MM.1S (cell line): ENCODE results near the gene SLC26A11.

Experiments used
- DNase-seq: peaks from one replicate; pipeline ENCODE4 v3.0.0-alpha.2; 2015
- H2AFZ ChIP-seq: fragments of 300-600 bp; sonication (generic); 2 replicates; pipeline ENCODE4 v1.6.0; 2016; ENCODE audit warnings: antibody characterized with exemption, low read length
- H3F3A ChIP-seq: fragments of 300-600 bp; sonication (generic); 2 replicates; pipeline ENCODE4 v1.6.1; 2016; ENCODE audit warnings: mild to moderate bottlenecking, antibody characterized with exemption, low read length, moderate library complexity, mixed read lengths; ENCODE audit not compliant: insufficient read depth
- H3K27ac ChIP-seq: fragments of 300-600 bp; sonication (generic); 2 replicates; pipeline ENCODE4 v1.5.1; 2016; ENCODE audit warnings: mild to moderate bottlenecking, low read length
- H3K27me3 ChIP-seq: fragments of 300-600 bp; sonication (generic); replicated peaks from 2 replicates; pipeline ENCODE4 v1.6.0; 2016; ENCODE audit warnings: low read length; ENCODE audit not compliant: insufficient read depth
- H3K36me3 ChIP-seq: fragments of 300-600 bp; sonication (generic); replicated peaks from 2 replicates; pipeline ENCODE4 v1.6.1; 2016; ENCODE audit warnings: mild to moderate bottlenecking, low read length, mixed read lengths; ENCODE audit not compliant: insufficient read depth
- H3K4me1 ChIP-seq: fragments of 300-600 bp; sonication (generic); 2 replicates; pipeline ENCODE4 v1.6.1; 2016; ENCODE audit warnings: low read length, mixed read lengths
- H3K4me2 ChIP-seq: fragments of 300-600 bp; sonication (generic); 2 replicates; pipeline ENCODE4 v1.6.0; 2016; ENCODE audit warnings: low read depth, low read length
- H3K4me3 ChIP-seq: fragments of 300-600 bp; sonication (generic); 2 replicates; pipeline ENCODE4 v1.5.1; 2016; ENCODE audit warnings: low read length, mixed read lengths
- H3K79me2 ChIP-seq: fragments of 300-600 bp; sonication (generic); 2 replicates; pipeline ENCODE4 v1.6.1; 2016; ENCODE audit warnings: mixed run types, low read length, mixed read lengths
- H3K9ac ChIP-seq: fragments of 300-600 bp; sonication (generic); 2 replicates; pipeline ENCODE4 v1.6.1; 2016; ENCODE audit warnings: low read length, mixed read lengths
- H3K9me2 ChIP-seq: fragments of 300-600 bp; sonication (generic); replicated peaks from 2 replicates; pipeline ENCODE4 v1.6.1; 2016; ENCODE audit warnings: mild to moderate bottlenecking, low read length, mixed read lengths; ENCODE audit not compliant: insufficient read depth
- H3K9me3 ChIP-seq: fragments of 300-600 bp; sonication (generic); replicated peaks from 2 replicates; pipeline ENCODE4 v1.6.1; 2016; ENCODE audit warnings: mild to moderate bottlenecking, low read length, mixed read lengths; ENCODE audit not compliant: insufficient read depth
- H4K20me1 ChIP-seq: fragments of 300-600 bp; sonication (generic); 2 replicates; pipeline ENCODE4 v1.6.1; 2016; ENCODE audit warnings: mild to moderate bottlenecking, low read length, moderate library complexity, mixed read lengths; ENCODE audit not compliant: insufficient read depth
- CTCF ChIP-seq: fragments of 300-600 bp; sonication (generic); IDR thresholded peaks from 2 replicates; pipeline ENCODE4 v1.5.1; 2016; ENCODE audit warnings: antibody characterized with exemption, low read length, mixed read lengths
- EZH2 ChIP-seq: fragments of 300-600 bp; sonication (generic); optimal IDR thresholded peaks from 2 replicates; pipeline ENCODE3; 2017; ENCODE audit warnings: low read depth, mild to moderate bottlenecking, antibody characterized with exemption, low read length, mixed read lengths
- EZH2phosphoT487 ChIP-seq: fragments of 300-600 bp; sonication (generic); IDR thresholded peaks from 2 replicates; pipeline ENCODE4 v1.6.1; 2018; ENCODE audit warnings: antibody characterized with exemption, low read length

SLC26A11 gene

GRCh38 chr17:80183581-80184422 is 36.4 kb upstream of the SLC26A11 start:
- Histone ChIP-seq H3K4me3 (no peak overlapping the region), H3K36me3 (no peaks in the 10 kb centered on the region), H3K4me1 (no peaks in the 10 kb centered on the region), H3K9ac (no peak overlapping the region), H3F3A (no peaks in the 10 kb centered on the region), H3K79me2 (no peaks in the 10 kb centered on the region), H3K27ac (no peak overlapping the region), H3K4me2 (no peak overlapping the region), H2AFZ (no peak overlapping the region), H4K20me1 (no peaks in the 10 kb centered on the region), H3K27me3 (peaks cover 85% of the 10 kb centered on the region), H3K9me3 (no peaks in the 10 kb centered on the region), H3K9me2 (no peaks in the 10 kb centered on the region)
- no peak for TF ChIP-seq EZH2phosphoT487
- no peak for TF ChIP-seq CTCF
- no peak for TF ChIP-seq EZH2
- no peak for DNase-seq

- Histone ChIP-seq H4K20me1 (no peaks in the 10 kb centered on the region), H3K79me2 (no peaks in the 10 kb centered on the region), H3F3A (no peaks in the 10 kb centered on the region), H3K9ac (no peak overlapping the region), H3K4me2 (no peak overlapping the region), H3K27ac (no peak overlapping the region), H3K4me1 (no peaks in the 10 kb centered on the region), H3K36me3 (no peaks in the 10 kb centered on the region), H3K9me2 (no peaks in the 10 kb centered on the region), H2AFZ (no peak overlapping the region), H3K27me3 (peaks cover 85% of the 10 kb centered on the region), H3K9me3 (no peaks in the 10 kb centered on the region), H3K4me3 (no peak overlapping the region)
- no peak for TF ChIP-seq EZH2phosphoT487
- TF ChIP-seq EZH2: no peak
- no peak for TF ChIP-seq CTCF
- DNase-seq: no peak
These were observed 35.9 kb upstream of the SLC26A11 start for GRCh38 chr17:80184423-80184714.

- no peak overlapping the region for H3K9ac ChIP-seq
- no peaks in the 10 kb centered on the region for H3K9me2 ChIP-seq
- H3K27ac ChIP-seq: no peak overlapping the region
- no peaks in the 10 kb centered on the region for H3F3A ChIP-seq
- TF ChIP-seq EZH2phosphoT487 (no peak), EZH2 (no peak), CTCF (no peak)
- no peaks in the 10 kb centered on the region for H3K36me3 ChIP-seq
- peaks cover 83% of the 10 kb centered on the region for H3K27me3 ChIP-seq
- H4K20me1 ChIP-seq: no peaks in the 10 kb centered on the region
- no peak for DNase-seq
- H3K4me2 ChIP-seq: no peak overlapping the region
- H3K4me1 ChIP-seq: no peaks in the 10 kb centered on the region
- H3K9me3 ChIP-seq: no peaks in the 10 kb centered on the region
- no peak overlapping the region for H2AFZ ChIP-seq
- no peak overlapping the region for H3K4me3 ChIP-seq
- no peaks in the 10 kb centered on the region for H3K79me2 ChIP-seq
These were observed 34.3 kb upstream of the SLC26A11 start for GRCh38 chr17:80185968-80186367.
